Suppressor macrophage treated with lipopolysaccharide for 1 hour (primary cell): Measurements from ENCODE around the gene SCAANT1.

Source experiments
- DNase-seq, 3 donors: peaks; one replicate each; pipeline ENCODE4 v3.0.0-alpha.2; 2020 to 2022

Gene SCAANT1

DNA sequence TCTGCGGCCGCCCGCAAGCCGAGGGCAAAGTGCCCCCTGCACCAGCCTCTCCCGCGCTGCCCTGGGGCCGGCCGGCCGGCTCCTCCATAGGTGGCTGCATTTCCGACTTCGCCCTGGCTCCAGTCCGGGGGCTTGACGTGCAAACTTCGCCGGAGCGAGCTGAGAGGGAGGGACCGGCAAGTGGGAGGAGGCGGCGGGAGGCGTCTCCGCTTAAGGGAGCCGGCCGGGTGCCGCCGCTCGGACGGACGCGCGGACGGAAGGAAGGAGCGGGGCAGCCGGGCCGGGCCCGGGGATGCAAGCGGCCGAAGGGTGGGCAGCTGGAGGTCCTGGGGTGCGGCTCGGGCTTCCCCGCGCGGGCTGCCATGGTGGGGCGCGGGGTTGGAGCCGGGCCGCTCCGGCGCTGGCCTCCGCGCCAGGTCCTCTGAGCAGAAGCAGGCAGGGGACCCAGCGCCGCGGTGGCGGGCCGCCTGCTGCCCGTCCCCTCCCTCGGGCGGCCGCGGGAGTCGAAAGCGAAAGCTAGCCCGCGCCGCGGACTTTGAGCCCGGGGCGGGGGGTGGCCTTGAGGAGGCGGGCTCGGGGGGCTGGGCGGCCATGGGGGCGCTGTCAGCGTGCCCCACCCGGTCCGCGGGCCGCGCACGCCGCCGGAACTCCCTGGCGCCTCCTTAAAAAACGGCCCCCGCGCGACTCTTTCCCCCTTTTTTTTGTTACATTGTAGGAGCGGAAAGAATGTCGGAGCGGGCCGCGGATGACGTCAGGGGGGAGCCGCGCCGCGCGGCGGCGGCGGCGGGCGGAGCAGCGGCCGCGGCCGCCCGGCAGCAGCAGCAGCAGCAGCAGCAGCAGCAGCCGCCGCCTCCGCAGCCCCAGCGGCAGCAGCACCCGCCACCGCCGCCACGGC lies at the start of gene SCAANT1:
Gene SCAANT1 (minus strand): TSS at position 511 of the 895 bp plus-strand sequence.
- peak; percentile 89 to 95 (median 91) for DNase-seq

DNA sequence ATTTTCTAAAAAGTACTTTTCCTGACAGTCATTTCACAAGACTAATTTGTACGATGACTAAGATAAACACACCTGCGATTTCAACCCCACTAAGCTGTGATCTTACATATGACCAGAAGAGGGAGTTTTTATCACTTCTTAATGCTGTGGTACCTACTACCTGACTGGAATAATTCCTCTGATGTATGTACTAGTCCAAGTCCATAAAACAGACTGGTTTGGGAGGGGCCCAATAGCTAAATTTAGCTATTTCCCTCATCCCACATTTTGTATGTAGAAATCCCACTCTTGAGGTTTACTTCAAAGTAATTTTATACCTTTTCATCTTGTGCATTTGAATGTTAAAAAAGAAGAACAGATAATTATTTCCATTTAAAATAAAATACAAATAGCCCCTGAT lies 49.7 kb upstream of the SCAANT1 start:
- DNase-seq, result peak in 2 of 3 donors; percentile 42

GRCh38 chr3:63960048-63960711 lies 48.0 kb upstream of the SCAANT1 start:
- DNase-seq, result peak; percentile 64 to 77 (median 67)

DNA sequence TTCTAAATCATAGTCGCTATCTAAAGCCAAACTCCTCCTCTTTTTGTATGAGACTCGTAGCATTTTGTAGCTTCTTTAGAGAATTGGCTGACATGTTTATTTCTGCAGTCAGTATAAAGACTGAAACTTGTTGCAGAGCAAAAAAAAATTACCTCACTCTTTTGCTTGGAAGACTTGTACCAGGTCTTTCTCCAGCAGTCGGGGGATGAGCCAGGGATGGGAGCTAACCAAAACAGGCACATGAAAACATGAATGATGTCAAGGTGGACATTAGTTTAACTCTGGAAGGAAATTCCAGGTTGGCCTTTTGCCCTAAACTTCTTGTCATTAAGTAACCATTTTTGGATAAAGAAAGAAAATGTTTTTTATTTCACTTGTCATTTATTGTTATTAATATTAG lies 47.0 kb upstream of the SCAANT1 start:
- no peak for DNase-seq

GRCh38 chr3:63955830-63956545 lies 43.8 kb upstream of the SCAANT1 start:
- DNase-seq, result no peak

DNA sequence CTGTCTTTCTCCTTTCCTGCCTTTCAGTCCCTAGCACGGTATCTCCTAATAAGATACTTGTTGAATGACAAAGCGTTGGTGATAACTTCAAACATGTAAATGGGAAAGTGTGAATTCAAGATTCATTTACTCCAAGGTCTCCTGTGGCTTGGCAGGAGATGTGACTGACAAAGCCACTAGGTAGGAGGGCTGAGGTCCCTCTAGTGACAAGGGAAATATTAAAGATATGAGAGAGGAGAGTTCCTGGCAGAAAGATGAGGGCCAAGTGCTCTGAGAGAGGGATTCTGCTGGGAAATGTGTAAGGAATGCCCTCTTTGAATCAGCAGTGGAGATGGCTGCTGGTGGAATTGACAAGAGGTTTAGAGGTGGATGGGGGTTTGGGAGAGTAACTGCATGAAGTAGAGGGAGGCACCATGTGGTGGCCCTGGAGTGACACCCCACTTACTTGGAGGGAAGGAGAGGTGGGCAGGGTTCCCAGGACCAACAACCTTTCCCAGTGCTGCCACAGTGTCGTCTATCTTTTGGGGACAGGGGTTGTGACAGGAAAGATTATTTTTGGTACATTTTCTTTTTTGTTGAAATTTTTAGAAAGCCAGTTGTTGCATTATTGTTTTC lies 43.0 kb upstream of the SCAANT1 start:
- no peak for DNase-seq

- DNase-seq, result no peak
Measured at GRCh38 chr3:63954182-63954581, 42.0 kb upstream of the SCAANT1 start.

DNA sequence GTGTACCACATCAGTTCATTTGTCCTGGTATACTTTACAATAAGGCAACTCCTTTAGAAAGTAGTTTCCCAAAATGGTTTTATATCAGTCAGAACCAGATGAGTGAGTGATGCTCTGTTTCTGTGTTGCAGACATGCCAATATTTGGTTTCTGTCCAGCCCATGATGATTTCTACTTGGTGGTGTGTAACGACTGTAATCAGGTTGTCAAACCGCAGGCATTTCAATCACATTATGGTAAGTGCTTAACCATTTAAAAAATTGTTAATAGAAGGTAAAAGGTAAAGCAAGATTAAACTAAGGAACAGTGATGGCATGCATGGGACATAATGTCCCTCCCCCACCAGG lies 40.0 kb upstream of the SCAANT1 start:
- DNase-seq, result no peak

DNA sequence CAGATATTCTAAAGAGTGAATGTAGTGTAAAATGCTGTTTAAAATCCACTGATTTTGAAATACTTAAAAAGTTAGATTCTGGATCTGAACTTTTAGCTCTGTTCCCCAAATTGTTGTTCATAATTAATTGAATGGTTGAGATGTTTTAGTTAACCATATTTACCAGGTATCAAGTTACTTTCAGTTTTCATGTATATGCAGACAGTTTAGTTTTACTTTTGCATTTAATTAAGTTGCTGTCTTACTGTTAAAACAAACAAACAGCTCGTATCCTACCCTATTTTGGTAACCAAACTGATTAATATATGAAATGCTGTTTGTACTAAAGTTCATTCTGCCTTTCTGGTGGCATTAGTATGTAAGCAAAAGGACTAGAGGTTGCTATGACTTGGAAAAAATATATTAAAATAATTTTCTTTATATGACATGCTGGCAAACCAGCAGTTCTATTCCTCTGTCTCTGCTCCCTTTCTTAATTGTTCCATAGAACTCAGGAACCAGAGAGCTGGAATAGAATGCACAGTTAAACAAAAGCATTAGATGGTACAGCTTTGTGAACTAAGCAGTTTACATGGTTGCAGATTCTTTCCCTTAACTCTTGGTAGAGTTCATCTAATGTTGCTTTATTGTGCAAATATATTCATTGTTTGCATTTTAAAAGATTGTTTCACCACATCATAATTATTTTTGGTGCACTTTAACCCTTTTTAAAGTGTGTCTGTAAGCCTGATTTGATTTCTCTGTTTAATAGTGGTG lies 39.5 kb upstream of the SCAANT1 start:
- no peak for DNase-seq

- DNase-seq, result no peak
Measured at GRCh38 chr3:63950698-63951097, 38.5 kb upstream of the SCAANT1 start.

DNA sequence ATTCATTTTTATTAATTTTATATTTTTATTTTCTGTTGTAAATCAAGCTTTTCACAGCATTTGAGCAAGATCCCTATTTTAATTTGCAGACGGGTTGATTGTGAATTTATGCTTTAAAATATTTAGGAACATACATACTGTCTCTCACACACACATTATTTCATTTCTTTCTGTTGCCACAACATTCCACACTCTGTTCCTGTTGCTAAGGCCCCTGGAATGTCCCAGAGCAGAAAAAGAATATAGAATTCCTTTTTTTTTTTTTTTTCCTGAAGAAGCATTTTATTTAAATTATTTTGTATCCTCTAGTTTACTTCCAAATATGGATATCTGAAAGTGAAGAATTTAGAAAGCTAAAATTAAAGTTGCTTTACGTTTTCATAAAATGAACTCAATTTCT lies 36.8 kb upstream of the SCAANT1 start:
- no peak for DNase-seq

DNA sequence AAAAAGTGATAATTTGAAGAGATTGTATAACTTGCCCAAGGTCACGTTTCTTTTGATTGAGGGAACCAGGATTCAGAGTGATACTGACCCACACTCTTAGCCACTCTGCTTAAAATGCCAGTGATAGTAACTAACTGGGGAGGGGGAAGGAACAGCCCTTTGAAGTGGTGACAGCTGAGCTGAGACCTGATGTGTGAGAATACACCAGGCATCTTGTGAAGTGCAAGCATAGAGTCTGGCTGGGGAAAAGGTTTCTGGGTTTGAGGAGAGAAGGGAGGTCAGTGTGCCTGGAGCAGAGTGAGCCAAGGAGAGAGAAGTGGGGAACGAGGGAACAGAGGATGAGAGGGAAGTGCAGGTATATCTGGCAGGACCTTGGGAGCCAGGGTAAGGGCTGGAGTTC lies 35.4 kb upstream of the SCAANT1 start:
- no peak for DNase-seq

DNA sequence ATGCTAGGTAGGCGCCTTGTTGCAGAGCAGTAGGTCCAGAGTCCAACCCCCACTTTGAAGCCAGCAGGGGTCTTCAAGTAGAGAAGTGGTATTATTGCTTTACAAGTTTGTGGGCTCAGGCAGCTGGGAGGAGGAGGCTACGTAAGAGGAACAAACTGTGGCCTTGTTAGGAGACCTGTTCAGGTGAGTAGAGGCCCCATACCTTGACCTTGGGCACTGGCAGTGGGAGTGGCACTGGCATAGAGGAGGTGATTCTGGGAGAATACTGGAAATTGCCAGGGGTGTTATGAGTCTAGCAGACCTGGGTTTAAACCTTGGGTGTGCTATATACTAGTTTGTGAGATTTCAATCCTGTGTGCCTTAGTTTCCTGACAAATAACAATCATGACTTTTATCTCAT lies 34.6 kb upstream of the SCAANT1 start:
- no peak for DNase-seq

- no peak for DNase-seq
Measured at GRCh38 chr3:63945558-63946096, 33.4 kb upstream of the SCAANT1 start.

GRCh38 chr3:63943678-63944077 lies 31.5 kb upstream of the SCAANT1 start:
- no peak for DNase-seq

- no peak for DNase-seq
Measured at GRCh38 chr3:63942528-63942927, 30.3 kb upstream of the SCAANT1 start.

GRCh38 chr3:63940389-63940757 lies 28.2 kb upstream of the SCAANT1 start:
- no peak for DNase-seq

GRCh38 chr3:63937661-63938651 lies 25.8 kb upstream of the SCAANT1 start:
- peak; percentile 35 to 60 (median 49) for DNase-seq

- no peak for DNase-seq
Measured at GRCh38 chr3:63936925-63937324, 24.7 kb upstream of the SCAANT1 start.

DNA sequence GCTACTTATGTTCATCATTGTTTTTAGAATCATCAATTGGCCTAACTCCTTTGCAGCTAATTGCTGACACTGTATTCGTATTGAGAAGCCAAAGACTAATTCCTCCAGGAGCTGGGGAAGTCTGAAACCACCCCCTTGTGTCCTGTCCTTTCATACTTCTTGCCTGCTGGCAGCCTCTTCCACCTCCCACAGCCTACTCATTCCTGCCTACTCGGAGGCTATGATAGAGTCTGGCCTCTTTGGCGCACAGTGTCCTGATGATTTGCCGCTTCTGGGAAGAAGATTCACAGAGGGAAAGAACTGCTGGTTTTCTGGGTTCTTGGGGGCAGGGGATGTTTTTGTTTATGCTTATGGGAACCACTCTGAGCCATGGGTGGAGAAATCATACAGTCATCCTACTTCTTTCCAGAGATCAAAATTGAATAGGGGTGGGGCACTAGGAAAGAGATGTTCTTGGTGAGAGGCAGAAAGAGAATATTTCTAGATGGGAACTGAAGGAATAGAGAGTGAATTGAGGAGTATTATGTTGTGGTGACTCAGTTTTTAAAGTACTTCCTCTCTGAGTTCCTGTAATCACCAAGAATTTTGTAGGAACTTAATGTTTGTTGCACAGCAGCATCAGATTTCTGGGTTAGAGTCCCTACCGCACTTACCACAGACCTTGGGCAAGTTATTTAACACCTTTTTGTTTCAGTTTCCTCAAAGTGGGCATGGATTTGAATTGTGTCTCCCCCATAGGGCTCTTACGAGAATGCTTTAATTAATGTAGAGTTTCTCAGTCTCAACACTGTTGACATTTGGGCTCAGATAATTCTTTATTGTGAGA lies 22.1 kb upstream of the SCAANT1 start:
- peak; percentile 56 to 88 (median 79) for DNase-seq
